CD4-positive, alpha-beta T cell treated with Interferon gamma for 1 hour (primary cell): ENCODE results near the gene STARD3.

ENCODE experiments used
- DNase-seq: peaks from one replicate; pipeline ENCODE4 v3.0.0-alpha.2; 2020

Gene STARD3

DNA sequence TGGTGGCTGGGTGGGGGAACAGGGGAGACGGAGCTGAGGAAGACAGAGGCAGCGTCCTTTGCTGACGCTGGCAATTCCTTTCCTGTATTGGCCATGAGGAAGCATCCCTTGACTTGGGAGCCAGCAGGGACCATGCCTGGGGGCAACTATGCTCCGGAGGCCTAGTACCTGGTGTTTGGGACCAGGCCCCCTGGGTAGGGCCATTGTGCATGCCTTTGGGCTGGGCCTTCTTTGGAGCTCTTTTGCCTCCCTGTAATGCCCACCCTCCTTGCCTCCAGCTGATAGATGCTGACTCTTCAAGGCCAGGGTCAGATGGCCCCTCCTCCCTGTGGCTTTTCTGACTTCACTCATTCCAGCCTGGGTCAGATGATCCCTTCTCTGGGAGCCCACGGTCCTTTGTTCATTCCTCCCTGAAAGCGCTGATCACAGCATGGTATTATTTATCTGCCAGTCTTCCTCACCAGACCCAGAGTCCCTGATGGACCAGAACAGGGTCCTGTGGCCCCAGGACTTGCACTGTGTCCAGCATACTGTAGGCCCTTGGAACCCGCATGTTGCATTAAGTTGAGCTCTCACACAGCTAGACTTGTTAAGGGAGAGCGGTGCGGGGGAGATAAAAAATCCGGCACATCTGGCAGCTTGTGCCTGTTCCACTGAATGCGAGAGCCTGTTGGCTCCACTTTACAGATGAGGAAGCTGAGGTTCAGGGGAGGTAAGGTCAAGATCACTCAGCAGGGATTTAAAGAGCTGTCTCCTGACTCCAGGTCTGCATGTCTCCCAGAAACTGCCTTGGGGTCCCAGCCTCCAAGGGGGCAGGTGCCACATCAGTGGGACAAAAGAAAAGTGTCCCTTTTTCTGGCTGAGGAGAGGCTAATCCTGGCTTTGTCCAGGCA is 2.9 kb downstream of the STARD3 start:
- no peak for DNase-seq

DNA sequence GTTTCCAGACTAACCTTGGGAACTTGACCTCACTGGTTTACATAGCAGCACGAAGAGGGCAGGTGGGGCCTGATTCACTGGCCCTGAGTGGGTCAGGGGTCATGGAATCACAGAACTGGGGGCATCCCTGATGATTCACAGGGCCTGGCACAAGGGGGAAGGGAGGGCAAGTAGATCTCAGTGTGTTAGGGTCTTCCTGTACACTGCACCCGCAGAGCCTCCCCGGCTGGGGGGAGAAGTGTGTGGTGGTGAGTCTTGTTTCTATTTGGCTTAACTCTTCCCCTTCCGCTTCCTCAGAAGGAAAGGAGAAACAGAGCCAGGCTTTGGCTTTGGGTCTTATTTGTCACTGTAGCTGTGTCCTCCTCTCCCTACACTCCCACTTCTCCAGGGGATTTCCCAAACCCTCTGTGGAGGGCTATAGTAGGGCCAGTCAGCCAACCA is 3.7 kb downstream of the STARD3 start:
- no peak for DNase-seq

DNA sequence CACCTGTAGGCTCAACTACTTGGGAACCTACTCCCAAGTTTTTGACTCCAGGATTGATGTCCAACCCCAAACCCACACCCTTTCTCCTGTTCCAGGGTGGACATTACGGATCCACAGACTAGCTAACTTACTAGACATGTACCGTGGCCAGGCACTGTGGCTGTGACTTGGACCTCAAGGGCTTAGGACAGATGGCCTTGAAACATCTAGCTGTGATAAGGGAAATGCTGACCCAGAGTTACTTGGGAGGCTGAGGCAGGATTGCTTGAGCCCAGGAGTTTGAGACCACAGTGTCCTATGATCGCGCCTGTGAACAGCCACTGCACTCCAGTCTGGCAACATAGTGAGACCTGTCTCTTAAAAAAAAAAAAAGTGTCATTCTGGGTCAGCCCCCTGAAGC is 4.2 kb downstream of the STARD3 start:
- DNase-seq = no peak

DNA sequence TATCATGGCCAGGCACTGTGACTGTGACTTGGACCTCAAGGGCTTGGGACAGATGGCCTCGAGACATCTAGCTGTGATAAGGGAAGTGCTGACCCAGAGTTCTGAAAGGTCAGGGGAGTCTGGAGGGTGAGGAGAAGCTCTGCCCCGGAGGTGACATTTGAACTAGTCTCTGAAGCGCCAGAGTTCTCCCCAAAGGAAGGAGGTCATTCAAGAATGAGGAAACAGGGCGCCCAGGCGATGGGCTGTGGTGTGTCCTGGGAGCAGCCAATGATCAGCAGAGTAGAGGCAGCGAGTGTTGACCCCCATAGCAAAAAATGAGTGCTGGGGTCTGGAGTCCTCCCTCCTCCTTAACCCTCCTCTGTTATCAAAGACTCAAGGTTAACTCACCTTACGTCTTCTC is 4.9 kb downstream of the STARD3 start:
- no peak for DNase-seq

DNA sequence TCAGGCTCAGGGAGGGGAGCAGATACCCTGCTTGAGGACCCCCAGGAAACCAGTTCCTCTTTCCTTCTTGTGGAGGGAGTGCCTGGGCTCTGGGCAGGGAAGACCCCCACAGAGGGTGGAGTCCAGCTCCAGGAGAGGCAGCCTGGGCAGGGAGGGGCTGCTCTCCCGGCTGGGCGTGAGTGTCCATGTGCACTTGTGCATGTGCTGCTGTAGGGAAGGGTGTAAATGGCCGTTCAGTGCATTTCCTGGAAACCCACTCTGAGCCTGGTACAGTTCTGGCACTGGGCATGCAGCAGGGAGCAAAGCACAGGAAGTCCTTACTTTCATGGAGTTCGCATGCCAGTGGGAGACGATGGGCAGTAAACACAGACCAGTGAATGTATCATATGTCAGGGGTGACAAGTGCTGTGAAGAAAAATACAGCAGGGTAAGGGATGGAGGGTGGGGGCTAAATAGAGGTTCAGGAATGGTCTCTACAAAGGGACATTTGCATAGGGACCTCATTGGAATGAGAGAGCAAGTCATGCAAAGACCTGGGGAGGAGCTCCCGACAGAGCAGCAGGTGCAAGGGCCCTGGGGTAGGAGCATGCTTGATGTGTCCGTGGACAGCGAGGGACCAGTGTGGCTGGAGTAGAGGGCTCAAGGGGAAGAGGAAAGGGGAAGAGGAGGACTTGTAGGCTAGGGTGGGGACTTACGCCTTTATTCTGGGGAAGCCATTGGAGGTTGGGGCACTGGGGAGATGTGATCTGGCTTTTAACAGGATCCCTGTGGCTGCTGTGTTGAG is 5.5 kb downstream of the STARD3 start:
- no peak for DNase-seq

DNA sequence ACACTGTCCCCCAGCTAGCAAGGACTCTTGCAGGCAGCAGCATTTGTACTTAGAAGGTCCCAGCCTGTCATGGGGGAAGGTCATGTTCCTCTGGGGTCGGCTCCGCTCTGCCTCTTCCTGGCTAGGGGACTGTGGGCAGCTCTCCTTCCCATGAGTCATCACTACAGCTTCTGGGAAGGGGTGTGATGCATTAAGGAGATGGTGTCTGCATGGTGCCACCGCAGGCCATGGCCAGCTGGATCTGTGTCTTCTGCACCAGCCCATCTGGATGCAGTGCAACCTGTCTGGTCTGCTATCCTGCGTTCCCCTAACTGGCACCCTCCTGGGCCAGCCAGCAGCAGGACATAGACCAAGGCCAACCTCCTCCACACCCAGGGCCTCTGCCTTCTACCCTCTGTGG is 6.3 kb downstream of the STARD3 start:
- no peak for DNase-seq

DNA sequence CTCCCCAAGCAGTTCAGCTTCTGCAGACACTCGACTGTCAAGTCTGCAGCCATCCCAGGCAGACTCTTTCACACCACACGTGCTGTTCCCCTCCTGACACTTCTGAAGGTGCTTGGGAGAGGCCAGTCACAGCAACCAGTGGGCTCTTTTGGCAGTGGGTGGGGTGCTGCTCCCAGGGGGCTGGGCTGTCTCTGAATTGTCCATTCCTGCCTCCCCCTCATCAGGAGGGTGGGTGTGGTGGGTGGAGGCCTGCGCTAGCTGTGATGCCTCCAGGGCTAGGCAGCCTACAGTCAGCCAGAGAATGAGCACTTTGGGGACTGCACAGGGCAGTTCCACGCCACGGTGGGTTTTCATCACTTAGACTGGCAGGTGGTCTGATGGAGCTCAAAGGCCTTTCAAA is 10.3 kb downstream of the STARD3 start:
- DNase-seq = no peak

DNA sequence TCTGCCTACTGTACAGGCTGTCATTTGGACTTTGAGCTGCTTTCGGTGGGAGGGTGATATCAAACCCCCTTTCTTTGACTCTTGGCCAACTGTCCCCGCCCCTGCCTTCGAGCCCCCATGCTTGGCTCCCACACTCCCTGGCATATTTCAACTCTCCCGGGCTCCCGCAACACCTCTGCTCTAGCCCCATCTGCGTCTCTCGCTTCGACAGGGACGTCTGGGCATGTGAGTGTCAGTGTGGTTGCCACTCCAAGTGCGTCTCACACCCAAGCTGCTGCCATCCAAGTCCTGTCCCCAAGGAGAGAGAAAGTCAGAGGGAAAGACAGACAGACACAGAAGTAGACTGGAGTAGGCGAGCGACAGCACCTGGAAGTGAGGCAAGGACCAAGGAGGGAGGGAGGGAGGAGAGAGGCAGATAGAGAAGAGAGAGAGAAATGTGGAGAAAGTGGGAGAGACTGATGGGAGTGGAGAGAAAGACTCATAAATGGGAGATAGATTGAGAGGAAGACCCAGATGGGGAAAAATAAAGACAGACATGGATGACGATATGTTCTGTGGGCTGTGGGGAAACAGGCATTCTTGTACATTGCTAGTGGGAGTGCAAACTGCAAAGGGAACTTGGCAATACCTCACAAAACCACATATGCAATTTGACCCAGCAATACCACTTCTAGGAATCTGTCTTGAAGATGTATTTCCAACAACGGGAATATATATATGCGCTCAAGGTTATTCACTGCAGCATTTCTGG is 11.8 kb downstream of the STARD3 start:
- no peak for DNase-seq

DNA sequence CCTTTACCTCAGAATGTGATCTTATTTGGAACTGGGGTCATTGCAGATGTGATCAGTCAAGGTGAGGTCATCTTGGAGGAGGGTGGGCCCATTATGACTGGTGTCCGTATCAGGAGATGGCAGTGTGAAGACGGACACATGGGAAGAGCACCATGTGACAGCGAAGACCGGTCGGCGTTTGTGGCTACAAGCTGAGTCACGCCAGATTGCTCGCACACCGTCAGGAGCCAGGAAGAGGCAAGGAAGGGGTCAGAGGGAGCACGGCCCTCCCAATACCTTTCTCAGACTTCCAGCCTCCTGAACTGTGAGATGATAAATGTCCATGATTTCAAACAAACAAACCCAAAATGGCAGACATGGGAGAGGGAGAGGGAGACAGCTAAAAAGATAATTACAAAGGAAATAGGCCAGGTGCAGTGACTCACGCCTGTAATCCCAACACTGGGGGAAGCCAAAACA is 13.2 kb downstream of the STARD3 start:
- DNase-seq = no peak

DNA sequence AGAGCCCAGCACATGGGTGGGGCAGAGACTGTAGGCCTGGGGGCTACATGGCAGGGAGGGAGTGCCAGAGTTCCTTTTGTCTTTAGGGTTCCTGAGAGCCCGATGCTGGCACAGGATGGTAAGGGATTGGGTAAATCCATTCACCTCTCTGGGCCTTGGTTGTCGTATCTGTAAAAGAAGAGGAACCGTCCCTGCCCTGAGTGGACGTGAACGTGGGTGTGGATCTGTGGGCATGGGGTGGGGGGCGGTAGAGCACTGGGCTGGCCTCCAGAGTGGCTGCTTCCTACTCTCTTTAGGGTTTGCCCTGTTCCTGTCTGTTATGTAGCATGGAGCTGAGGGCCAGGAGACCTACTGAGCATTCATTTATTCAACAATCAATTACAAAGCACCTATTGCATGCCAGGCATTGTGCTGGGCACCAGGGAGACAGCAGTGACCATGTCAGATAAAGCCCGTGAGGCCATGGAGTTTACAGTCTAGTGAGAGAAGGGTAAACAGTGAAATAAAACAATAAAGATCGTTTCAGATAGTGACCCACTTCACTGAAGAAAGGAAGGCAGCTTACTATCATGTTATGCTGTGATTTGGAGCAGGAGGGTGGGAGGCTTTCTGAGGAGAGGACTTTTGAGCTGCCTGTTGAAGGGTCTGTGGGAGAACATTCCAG is 15.1 kb downstream of the STARD3 start:
- DNase-seq = no peak

DNA sequence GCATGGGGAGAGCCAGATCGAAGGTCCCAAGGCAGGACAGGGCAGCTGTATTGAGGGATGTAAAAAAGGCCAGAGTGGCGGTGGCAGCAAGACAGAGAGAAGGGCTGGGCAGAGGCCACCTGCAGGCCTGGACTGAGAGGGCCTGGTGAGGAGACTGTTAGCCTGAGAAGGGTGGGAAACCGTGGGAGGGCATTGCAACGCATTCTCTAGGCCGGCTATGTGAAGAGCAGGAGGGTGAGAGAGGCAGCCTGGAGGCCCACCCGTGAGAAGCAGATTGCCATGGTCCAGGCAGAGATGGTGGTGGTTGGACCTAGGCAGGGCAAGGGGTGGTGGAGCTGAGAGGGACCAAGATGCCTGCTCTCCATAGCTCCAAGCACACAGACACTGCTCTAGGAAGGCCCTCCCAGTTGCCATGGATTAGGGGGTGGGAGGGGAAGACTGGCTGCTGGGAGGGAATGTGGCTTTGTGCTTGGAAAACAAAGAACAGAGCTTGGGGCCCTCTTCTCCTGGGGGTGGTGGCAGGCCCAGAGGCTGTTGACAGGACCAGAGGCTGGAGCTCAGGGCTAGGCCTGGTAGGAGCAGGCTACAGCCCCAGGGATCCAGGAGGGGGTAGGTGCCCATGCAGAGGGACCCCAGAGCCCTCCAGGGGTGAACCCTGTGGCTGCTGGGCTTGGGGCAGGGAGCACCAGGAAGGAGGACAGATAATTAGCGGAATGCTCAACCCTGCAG is 15.8 kb downstream of the STARD3 start:
- DNase-seq = no peak

DNA sequence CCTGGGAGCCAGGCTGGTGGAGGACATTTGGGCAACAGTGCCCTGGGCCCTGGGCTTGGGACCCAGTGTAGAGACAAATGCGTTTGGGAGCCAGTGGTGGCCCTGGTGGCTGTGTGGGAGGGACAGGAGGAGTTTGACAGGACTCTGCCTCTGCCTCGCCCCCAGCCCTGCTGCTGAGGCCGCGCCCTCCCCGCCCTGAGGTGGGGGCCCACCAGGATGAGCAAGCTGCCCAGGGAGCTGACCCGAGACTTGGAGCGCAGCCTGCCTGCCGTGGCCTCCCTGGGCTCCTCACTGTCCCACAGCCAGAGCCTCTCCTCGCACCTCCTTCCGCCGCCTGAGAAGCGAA is 16.3 kb downstream of the STARD3 start:
- DNase-seq = no peak

DNA sequence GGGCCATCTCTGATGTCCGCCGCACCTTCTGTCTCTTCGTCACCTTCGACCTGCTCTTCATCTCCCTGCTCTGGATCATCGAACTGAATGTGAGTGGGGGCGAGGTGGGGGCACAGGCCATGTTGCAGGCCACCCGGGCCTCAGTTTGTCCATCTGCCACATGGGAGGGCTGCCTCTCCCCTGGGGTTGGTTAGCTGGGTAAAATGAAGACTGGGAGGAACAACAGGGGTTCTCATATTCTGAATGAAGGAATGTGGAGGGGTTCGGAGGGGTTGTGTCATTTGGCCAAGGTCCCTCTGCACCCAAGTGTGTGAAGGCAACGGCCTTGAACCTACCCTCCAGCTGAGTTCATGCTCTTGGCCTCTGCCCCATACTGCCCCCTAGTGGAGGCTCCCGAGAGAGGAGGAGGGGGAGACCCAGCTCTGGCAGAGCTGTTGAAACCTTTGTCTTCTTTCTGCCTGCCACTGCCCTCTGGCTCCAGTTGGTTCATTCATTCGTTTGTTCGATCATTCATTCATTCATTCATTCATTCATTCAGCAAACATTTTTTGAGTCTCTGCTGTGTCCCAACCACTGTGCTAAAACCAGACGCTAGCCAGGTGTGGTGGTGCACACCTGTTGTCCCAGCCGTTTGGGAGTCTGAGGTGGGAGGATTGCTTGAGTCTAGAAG is 16.9 kb downstream of the STARD3 start:
- peak; percentile 67 for DNase-seq

DNA sequence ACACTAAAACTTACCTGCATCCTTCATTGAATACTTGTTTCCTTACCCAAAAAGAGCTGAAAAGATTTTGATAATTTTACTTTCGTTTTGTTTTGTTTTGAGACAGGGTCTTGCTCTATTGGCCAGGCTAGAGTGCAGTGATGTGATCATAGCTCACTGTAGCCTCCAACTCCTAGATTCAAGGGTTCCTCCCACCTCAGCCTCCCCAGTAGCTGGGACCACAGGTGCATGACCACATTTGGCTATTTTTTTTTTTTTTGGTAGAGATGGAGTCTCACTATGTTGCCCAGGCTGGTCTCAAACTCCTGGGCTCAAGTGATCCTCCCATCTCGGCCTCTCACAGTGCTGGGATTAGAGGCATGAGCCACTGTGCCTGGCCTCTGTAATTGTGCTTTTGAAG is 18.2 kb downstream of the STARD3 start:
- DNase-seq = no peak

DNA sequence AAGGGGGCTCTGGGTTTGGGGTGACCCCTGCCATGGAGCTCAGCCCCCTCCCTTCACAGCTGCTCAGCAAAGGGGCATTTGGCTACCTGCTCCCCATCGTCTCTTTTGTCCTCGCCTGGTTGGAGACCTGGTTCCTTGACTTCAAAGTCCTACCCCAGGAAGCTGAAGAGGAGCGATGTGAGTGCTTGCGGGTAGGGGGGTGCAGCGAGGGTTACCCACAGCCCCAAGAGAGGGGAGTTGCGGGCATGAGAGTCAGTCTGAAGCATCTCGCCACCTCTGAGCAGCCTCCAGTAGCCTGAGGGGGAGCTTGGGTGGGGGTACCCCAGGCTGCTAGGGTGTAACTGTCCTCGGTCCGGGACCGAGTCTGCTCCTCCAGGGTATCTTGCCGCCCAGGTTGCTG is 21.4 kb downstream of the STARD3 start:
- DNase-seq = no peak

DNA sequence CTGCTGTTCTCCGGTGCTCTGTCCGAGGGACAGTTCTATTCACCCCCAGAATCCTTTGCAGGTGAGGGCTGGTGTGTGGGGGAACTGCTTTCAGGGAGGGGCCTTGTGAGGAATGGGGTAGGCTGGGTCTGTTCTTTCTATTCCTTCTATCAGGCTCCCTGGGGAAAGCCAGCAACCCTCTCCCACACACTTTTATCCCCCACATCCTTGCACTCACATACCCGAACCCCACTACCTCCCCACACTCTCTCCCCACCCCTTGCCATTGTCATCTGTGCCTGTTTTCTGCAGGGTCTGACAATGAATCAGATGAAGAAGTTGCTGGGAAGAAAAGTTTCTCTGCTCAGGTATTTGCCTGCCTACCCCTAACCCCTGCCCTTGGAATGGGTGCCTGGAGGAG is 21.8 kb downstream of the STARD3 start:
- DNase-seq = no peak

DNA sequence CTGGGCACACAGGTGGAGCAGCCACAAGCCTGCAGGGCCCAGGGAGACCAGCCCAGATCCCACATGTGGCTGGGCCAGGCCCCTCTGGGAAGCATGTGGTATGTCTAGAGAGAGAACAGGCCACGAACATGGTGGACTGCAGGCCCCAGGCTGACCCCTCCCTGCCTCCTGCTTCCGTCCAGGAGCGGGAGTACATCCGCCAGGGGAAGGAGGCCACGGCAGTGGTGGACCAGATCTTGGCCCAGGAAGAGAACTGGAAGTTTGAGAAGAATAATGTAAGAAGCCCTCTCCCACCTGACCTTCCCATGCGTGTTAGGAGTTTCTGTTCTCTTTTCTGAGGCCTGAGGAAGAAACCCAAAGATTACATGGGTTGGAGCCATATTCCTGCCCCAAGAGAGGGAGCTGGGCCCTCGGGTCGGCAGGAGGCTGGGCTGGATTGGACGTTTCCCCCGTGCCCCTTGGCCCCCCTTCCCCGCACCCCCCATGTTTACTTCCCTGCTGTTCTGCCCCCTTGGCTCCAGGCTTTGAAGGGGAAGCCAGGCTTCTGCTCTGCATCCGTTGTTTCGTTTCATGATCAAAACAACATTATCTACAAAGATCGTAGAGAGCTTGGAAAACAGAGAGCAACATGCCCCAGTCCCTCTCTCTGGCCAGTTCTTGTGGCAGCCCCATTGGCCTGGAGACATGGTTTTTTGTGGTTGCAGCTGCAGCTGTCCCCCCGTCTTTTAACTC is 22.5 kb downstream of the STARD3 start:
- DNase-seq = no peak

DNA sequence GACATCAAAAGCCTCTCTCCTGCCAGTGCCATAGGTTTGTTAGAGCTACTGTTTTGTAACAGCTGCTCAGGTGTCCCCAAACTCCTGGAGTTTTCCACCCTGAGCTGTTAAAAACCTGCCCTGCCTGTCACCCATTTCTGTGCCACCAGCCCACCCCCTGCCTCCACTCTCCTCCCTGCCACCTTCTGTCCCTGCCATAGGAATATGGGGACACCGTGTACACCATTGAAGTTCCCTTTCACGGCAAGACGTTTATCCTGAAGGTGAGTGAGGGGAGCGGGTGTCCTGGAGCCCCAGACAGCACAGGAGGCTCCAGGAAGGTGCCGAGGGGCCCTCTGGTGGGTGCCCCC is 23.0 kb downstream of the STARD3 start:
- no peak for DNase-seq

DNA sequence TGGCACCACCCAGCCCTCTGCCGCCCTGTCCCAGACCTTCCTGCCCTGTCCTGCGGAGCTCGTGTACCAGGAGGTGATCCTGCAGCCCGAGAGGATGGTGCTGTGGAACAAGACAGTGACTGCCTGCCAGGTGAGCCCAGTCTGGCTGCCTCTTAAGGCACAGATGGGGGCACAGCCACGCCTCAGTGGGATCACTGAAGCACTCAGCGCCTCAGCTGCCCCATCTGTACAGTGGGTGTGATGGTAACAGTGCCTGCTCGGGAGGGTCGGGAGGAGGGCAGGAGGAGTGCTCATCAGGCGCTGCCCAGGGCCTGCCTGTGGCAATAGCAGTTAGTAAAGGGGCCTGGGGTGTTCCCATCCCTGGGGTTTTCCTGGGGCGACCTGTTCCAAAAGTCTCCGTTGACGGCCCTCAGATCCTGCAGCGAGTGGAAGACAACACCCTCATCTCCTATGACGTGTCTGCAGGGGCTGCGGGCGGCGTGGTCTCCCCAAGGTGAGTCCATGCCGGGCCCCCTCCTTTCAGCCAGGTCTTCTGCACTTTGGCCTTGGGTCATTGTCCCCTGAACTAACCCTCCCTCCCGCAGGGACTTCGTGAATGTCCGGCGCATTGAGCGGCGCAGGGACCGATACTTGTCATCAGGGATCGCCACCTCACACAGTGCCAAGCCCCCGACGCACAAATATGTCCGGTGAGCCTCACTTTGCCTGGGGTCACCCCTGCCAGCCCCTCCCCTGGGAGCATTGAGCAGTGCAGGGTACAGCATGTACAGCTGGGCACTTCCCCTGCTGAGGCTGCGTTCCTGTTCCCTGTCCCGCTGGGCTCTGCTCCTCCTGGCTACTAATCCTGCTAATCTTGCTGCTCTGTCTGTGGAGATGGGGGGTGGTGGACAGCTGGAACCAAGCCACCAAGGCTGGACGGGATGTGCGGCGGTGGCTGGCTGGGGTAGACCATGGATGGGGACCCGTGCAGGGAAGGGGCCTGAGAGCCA is 23.7 kb downstream of the STARD3 start:
- DNase-seq = no peak
